Activated CD8-positive, alpha-beta T cell treated with anti-CD3 and anti-CD28 coated beads, Interleukin-2, amount 10 ng/mL, durations not matched to agents 7 days and 5 days (primary cell): ENCODE measurements around the gene BICC1. TPM values are rescaled to one million over a fixed set of nuclear protein-coding genes. Genes with fewer than 3 reads are reported as not detected.

Experiments
- ATAC-seq: fragments of 150-1000 bp; cut with Tn5 transposase; one replicate; pipeline ENCODE4 v1.10.0; 2021; ENCODE audit warnings: moderate library complexity
- CTCF ChIA-PET: fragments of 350-600 bp; sonication (Branson Sonifier 250); formaldehyde crosslinking; loops from one replicate; lab custom pipeline; 2021; ENCODE audit warnings: antibody characterized with exemption; lab: Charles Lee
- POLR2A ChIA-PET: fragments of 350-600 bp; sonication (Branson Sonifier 250); formaldehyde crosslinking; loops from one replicate; lab custom pipeline; 2021; ENCODE audit warnings: antibody characterized with exemption; lab: Charles Lee
- DNase-seq: peaks from one replicate; pipeline ENCODE4 v3.0.0-alpha.2; 2020
- H3K27ac Mint-ChIP-seq: one replicate; pipeline ENCODE4 v1.8.0; 2021; ENCODE audit warnings: mild to moderate bottlenecking, mixed read lengths
- H3K27me3 Mint-ChIP-seq: one replicate; pipeline ENCODE4 v1.8.0; 2021; ENCODE audit warnings: low read depth, mixed read lengths
- H3K36me3 Mint-ChIP-seq: one replicate; pipeline ENCODE4 v1.8.0; 2021; ENCODE audit warnings: low read depth, mixed read lengths
- H3K4me1 Mint-ChIP-seq: one replicate; pipeline ENCODE4 v1.8.0; 2021; ENCODE audit warnings: low read depth, mixed read lengths
- H3K4me3 Mint-ChIP-seq: one replicate; pipeline ENCODE4 v1.8.0; 2021; ENCODE audit warnings: mild to moderate bottlenecking, mixed read lengths
- H3K9me3 Mint-ChIP-seq: one replicate; pipeline ENCODE4 v1.8.0; 2022; ENCODE audit warnings: mixed read lengths; ENCODE audit not compliant: insufficient read depth
- total RNA-seq, 2 experiments: library from RNA; stranded (reverse); gene quantifications; one replicate each; pipeline ENCODE4 v1.2.3, GENCODE V29; 2021

The BICC1 gene
- total RNA-seq, 2 experiments from 2014 or later: not detected

DNA sequence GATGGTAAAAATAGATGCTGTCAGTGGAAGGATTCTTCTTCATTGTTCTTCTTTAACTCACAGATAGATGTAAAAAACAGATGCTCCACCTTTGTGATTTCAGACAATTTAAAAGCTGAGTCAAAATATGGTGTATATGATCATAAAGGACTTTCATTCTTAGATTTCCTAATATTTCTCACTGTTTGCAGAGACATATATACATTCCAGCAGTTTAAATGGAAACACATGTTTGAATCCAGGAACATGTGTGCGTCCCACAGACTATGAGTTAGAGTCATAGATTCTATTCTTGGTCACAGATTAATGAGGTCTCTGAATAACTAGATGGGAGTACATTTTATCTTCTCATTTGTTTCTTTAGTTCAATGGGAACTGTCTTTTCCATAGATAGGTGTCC lies 109.6 kb downstream of the BICC1 start:
- H3K9me3 Mint-ChIP-seq: no peaks in the 10 kb centered on the region
- no peak for DNase-seq
- no peak overlapping the region for H3K4me3 Mint-ChIP-seq
- no peaks in the 10 kb centered on the region for H3K27me3 Mint-ChIP-seq
- no peak overlapping the region for H3K27ac Mint-ChIP-seq
- H3K36me3 Mint-ChIP-seq: no peaks in the 10 kb centered on the region
- POLR2A ChIA-PET: no interaction called here
- no peak for ATAC-seq
- CTCF ChIA-PET: no interaction called here
- no peaks in the 10 kb centered on the region for H3K4me1 Mint-ChIP-seq

DNA sequence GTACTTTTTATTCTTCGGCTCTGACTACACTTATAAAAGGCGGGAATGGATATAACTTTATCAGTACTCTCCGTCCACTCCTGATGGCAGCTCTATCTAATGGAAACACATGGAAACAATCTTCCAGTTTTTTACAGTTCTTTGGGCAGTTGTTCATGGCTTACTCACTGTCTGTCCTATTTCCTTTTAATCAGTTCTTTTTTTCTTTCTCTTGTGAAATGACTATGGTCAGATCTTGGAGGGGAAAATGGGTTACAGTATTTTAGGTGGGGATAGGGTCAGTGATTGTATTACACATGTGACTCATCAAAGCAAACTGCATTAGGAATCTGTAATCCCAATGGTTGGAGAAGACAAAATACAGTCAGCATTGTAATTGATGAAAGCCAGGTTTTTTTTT lies 112.4 kb downstream of the BICC1 start:
- ChIA-PET CTCF (no interaction called here), POLR2A (no interaction called here)
- Mint-ChIP-seq H3K4me1 (no peaks in the 10 kb centered on the region), H3K9me3 (no peaks in the 10 kb centered on the region), H3K36me3 (no peaks in the 10 kb centered on the region), H3K27ac (no peak overlapping the region), H3K4me3 (no peak overlapping the region), H3K27me3 (no peaks in the 10 kb centered on the region)
- DNase-seq (no peak), ATAC-seq (no peak)

DNA sequence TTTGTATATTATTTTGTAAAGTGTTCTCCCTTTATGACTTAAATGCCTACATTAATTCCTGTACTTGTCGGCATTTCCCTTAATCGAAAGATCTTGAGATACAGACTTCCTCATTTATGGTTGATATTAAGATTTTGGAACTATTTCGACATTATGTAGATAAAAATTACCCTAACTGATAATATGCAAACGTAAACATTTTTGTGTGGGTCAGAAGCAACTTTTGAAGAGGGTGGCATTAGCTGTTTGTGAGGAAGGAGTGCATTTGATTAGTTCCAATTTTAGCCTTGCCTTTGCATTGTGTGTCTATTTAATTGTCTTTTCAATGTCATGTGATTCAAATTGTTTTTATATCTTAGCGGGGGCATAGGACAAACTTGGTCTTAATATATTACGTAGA lies 114.7 kb downstream of the BICC1 start:
- CTCF ChIA-PET: no interaction called here
- Mint-ChIP-seq H3K27me3 (no peaks in the 10 kb centered on the region), H3K9me3 (no peaks in the 10 kb centered on the region), H3K27ac (no peak overlapping the region), H3K4me1 (no peaks in the 10 kb centered on the region), H3K4me3 (no peak overlapping the region), H3K36me3 (no peaks in the 10 kb centered on the region)
- ATAC-seq (no peak), DNase-seq (no peak)
- POLR2A ChIA-PET: no interaction called here

DNA sequence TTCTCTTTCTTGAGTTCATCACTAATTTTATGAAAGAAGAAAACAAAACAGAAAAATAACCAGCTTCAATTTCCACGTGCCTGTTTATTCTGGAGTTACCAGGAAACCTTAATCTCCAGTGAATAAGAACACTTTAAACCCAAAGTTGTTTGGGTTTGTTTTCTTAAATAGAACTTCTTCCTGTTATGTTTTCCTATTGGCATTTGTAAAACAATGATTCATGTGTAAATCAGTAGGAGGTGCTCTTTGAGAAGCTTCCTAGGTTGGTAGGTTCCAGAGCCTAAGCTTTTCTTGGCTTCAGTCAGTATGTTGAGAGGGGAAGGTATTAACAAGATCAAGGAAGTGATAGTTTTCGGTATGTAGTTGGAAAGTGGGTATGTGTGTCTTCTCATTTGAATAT lies 119.0 kb downstream of the BICC1 start:
- POLR2A ChIA-PET: no interaction called here
- no peak for ATAC-seq
- Mint-ChIP-seq H3K36me3 (no peaks in the 10 kb centered on the region), H3K4me1 (no peaks in the 10 kb centered on the region), H3K27ac (no peak overlapping the region), H3K4me3 (no peak overlapping the region), H3K9me3 (no peaks in the 10 kb centered on the region), H3K27me3 (no peaks in the 10 kb centered on the region)
- CTCF ChIA-PET: interaction anchor here (1.1 kb wide), 1 partner anchor 9 kb away, joined by 3 read pairs; no protein-coding TSS in a partner anchor
- DNase-seq: no peak

DNA sequence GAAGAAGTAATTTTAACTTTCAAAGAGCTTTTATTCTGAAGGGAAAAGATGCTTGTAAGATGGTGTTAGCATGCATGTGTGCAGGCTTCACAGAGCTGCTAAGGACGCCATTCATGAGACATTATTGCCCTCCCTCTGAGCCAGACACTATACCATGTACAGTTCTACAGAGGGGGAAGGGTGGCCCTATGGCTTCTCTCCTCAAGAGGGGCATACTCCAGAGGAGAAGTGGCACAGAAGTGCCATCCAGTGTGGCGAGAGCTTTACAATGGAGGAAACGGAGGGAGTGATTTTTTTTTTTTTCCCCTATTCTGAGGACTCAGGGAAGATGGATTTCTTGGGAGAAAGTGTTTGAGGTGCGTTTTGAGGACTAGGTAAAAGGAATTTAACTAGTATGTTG lies 119.5 kb downstream of the BICC1 start:
- Mint-ChIP-seq H3K4me3 (no peak overlapping the region), H3K36me3 (no peaks in the 10 kb centered on the region), H3K27me3 (no peaks in the 10 kb centered on the region), H3K4me1 (no peaks in the 10 kb centered on the region), H3K9me3 (no peaks in the 10 kb centered on the region), H3K27ac (no peak overlapping the region)
- no peak for ATAC-seq
- ChIA-PET POLR2A (no interaction called here), CTCF (interaction anchor here (1.1 kb wide), 1 partner anchor 8 kb away, joined by 3 read pairs; no protein-coding TSS in a partner anchor)
- no peak for DNase-seq

DNA sequence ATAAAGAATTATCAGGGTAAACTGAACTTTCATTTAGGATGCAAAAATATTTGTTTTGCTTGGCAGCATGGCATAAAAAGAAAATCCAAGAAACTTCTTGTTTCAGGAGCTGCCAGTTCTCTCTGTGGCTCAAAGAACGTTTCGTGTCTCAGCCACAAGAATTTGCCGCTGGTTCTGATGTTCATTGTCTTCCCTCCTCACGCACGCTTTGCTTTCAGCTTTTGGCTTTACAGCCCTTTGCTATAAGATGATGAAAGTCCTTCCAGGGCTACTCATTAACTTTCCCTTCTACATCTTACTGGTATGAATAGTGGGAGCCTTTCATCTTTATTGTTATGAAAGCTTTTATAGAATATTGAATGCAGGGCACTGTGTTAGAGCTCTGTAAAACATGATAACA lies 124.7 kb downstream of the BICC1 start:
- ATAC-seq: no peak
- POLR2A ChIA-PET: no interaction called here
- no peak for DNase-seq
- Mint-ChIP-seq H3K27me3 (no peaks in the 10 kb centered on the region), H3K4me3 (no peak overlapping the region), H3K36me3 (no peaks in the 10 kb centered on the region), H3K27ac (no peak overlapping the region), H3K9me3 (no peaks in the 10 kb centered on the region), H3K4me1 (no peaks in the 10 kb centered on the region)
- CTCF ChIA-PET: no interaction called here

DNA sequence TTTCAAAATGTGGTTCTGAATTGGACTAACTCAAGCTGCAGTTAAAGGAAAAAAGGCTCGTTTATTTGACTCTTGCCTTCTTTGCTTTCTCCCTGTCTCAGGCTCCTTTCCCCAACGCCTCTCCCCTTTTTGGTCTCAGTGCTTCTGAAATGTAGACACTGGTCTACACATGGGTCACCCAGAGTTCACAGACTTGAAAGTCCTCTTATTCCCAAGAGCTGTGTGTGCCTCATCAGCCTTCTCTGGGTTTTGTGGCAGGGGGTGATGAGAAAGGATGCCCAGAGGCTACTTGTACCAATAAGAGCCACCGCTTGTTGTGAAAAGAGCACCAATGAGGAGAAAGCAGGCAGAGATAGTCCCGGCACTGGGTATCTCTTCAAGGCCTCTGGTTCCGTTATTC lies 125.7 kb downstream of the BICC1 start:
- Mint-ChIP-seq H3K36me3 (no peaks in the 10 kb centered on the region), H3K9me3 (no peaks in the 10 kb centered on the region), H3K27me3 (no peaks in the 10 kb centered on the region), H3K4me3 (no peak overlapping the region), H3K4me1 (no peaks in the 10 kb centered on the region), H3K27ac (no peak overlapping the region)
- CTCF ChIA-PET: no interaction called here
- ATAC-seq (no peak), DNase-seq (no peak)
- POLR2A ChIA-PET: no interaction called here

DNA sequence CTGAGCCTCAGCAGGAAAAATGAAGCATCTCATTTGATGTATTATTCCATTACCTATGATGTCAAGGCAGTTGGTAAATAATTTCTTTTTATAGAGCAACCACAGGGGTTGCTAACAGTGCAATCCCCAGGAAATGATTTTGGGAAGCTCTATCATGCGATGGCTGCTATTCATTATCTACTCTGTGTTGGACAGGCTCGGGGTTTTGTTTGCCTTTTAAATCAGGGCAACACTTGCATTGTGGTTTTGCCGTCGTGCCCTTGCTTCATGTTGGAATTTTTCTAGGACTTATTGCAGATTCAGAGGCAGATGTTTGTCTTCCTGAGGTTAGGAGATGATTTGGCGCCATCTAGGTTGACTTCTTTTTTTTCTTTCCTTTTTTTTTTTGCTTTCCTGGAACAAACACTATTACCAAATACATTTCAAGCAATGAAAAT lies 128.4 kb downstream of the BICC1 start:
- CTCF ChIA-PET: interaction anchor here (0.9 kb wide), 1 partner anchor 9 kb away, joined by 3 read pairs; no protein-coding TSS in a partner anchor

DNA sequence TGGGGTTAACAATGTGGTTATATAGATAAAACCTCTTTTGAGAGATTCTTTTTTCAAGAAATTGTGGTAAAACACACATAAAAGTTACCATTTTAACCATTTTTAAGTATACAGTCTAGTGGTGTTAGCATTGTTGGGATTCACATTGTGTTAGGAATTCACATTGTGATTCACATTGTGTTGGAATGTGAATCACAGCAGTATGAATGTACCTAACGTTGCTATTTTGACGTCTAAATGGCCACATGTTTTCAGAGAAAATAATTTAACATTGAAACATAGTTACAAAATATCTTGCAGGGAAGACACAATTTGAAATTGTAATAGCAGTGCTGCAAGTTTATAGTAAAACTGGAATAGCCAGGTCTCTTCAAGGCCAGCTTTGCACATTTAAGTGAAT lies 129.0 kb downstream of the BICC1 start:
- ChIA-PET CTCF (no interaction called here), POLR2A (no interaction called here)
- ATAC-seq (no peak), DNase-seq (no peak)
- H3K4me1 Mint-ChIP-seq: no peaks in the 10 kb centered on the region
- no peaks in the 10 kb centered on the region for H3K36me3 Mint-ChIP-seq
- no peak overlapping the region for H3K4me3 Mint-ChIP-seq
- no peaks in the 10 kb centered on the region for H3K9me3 Mint-ChIP-seq
- H3K27me3 Mint-ChIP-seq: no peaks in the 10 kb centered on the region
- no peak overlapping the region for H3K27ac Mint-ChIP-seq

More for the DNA sequence above, 128.4 kb downstream of the BICC1 start:
- no peaks in the 10 kb centered on the region for H3K9me3 Mint-ChIP-seq
- no peaks in the 10 kb centered on the region for H3K36me3 Mint-ChIP-seq
- no peak overlapping the region for H3K4me3 Mint-ChIP-seq
- H3K4me1 Mint-ChIP-seq: no peaks in the 10 kb centered on the region
- no peak for ATAC-seq
- H3K27ac Mint-ChIP-seq: no peak overlapping the region
- DNase-seq: no peak
- POLR2A ChIA-PET: no interaction called here
- H3K27me3 Mint-ChIP-seq: no peaks in the 10 kb centered on the region

DNA sequence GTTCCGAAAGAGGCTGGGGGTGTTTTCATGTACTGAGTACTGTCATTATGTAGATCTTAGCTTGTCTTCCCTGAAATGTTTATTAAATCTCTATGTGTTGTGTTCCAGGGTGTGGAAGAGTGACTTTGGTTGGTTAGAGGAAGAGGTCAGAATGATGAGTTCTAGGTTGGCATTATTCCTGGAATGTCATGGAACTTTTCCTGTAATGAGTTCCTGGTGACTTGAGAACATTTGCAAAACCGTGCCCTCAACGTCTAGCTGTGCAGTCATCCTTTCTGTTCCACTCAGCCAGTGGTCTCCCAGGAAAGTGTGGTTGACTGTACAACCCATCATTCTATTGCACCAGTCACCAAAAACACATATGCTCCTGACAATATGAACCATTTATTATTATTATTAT lies 129.6 kb downstream of the BICC1 start:
- no peaks in the 10 kb centered on the region for H3K4me1 Mint-ChIP-seq
- DNase-seq (no peak), ATAC-seq (no peak)
- no peak overlapping the region for H3K27ac Mint-ChIP-seq
- CTCF ChIA-PET: no interaction called here
- H3K9me3 Mint-ChIP-seq: no peaks in the 10 kb centered on the region
- H3K4me3 Mint-ChIP-seq: no peak overlapping the region
- H3K27me3 Mint-ChIP-seq: no peaks in the 10 kb centered on the region
- POLR2A ChIA-PET: no interaction called here
- no peaks in the 10 kb centered on the region for H3K36me3 Mint-ChIP-seq

DNA sequence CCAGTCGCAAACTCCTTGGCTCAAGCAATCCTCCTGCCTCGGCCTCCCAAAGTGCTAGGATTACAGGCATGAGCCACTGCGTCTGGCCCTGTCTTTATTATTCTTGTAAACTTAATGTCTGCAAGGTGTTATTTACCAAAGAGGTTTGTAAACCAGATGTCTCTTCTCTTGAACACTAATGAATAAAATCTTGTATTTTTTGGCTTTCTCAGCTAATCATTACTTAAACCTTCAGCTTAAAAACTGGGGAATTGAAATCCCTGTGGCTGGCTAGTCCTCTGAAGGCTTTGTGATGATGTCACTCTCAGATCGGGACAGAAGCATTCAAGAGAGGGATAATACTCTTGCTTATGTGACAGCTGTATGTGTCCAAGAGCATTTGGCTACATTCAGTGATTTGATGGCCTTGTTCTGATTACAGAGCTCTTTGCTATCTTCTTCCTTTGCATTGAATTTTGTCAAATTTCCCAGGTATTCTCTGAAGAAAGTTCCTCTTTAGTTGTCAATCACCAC lies 130.3 kb downstream of the BICC1 start:
- no peaks in the 10 kb centered on the region for H3K4me1 Mint-ChIP-seq
- POLR2A ChIA-PET: no interaction called here
- no peak for DNase-seq
- no peak for ATAC-seq
- H3K9me3 Mint-ChIP-seq: no peaks in the 10 kb centered on the region
- H3K27ac Mint-ChIP-seq: no peak overlapping the region
- H3K4me3 Mint-ChIP-seq: no peak overlapping the region
- no peaks in the 10 kb centered on the region for H3K27me3 Mint-ChIP-seq
- no peaks in the 10 kb centered on the region for H3K36me3 Mint-ChIP-seq
- CTCF ChIA-PET: no interaction called here

DNA sequence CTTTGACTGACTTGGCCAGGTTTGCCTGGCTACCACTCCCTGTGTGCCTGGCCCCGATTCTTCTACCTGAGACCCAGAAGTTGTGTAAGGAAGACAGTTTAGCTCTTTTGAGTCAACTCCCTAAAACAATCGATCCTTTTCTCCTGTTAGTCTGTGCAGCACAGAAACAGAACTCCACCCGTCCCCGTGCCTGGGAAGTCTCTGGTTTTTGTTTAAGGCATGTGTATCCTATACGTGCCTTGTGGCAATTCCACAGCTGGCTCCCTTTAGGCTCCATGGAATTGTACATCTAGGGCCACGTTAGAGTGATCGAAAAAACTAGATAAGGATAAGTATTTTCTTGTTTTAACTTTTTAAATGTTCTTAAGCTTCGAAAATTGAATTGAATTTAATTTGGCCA lies 131.6 kb downstream of the BICC1 start:
- Mint-ChIP-seq H3K27ac (no peak overlapping the region), H3K36me3 (no peaks in the 10 kb centered on the region), H3K27me3 (no peaks in the 10 kb centered on the region), H3K9me3 (no peaks in the 10 kb centered on the region), H3K4me3 (no peak overlapping the region), H3K4me1 (no peaks in the 10 kb centered on the region)
- POLR2A ChIA-PET: no interaction called here
- CTCF ChIA-PET: no interaction called here
- ATAC-seq (no peak), DNase-seq (no peak)
